Jurkat, Clone E6-1 (cell line): ENCODE results near the gene GPR176.

Experiments
- DNase-seq: peaks from one replicate; pipeline ENCODE4 v3.0.0-alpha.2; 2011; ENCODE audit warnings: low read depth, low spot score
- H3K4me3 ChIP-seq: 2 replicates; pipeline ENCODE4 v1.5.1; 2011; ENCODE audit warnings: mild to moderate bottlenecking, low read length, control low read depth, moderate library complexity

Gene GPR176

GRCh38 chr15:39939487-39940452, 19.7 kb upstream of the GPR176 start:
- no peak overlapping the region for H3K4me3 ChIP-seq
- DNase-seq, result no peak

GRCh38 chr15:39937696-39938095, 17.6 kb upstream of the GPR176 start:
- H3K4me3 ChIP-seq, result no peak overlapping the region
- DNase-seq, result no peak

GRCh38 chr15:39936681-39937080, 16.6 kb upstream of the GPR176 start:
- H3K4me3 ChIP-seq, result no peak overlapping the region
- DNase-seq, result no peak

- no peak overlapping the region for H3K4me3 ChIP-seq
- no peak for DNase-seq
Measured at GRCh38 chr15:39936187-39936586, 16.1 kb upstream of the GPR176 start.

- DNase-seq, result no peak
- H3K4me3 ChIP-seq, result no peak overlapping the region
Measured at GRCh38 chr15:39935241-39935640, 15.2 kb upstream of the GPR176 start.

GRCh38 chr15:39934397-39935071, 14.5 kb upstream of the GPR176 start:
- H3K4me3 ChIP-seq, result peak overlapping the region; percentile 78
- no peak for DNase-seq

GRCh38 chr15:39931615-39932014, 11.5 kb upstream of the GPR176 start:
- no peak for DNase-seq
- no peak overlapping the region for H3K4me3 ChIP-seq

- H3K4me3 ChIP-seq, result no peak overlapping the region
- DNase-seq, result no peak
Measured at GRCh38 chr15:39926526-39926925, 6.5 kb upstream of the GPR176 start.

- no peak for DNase-seq
- H3K4me3 ChIP-seq, result no peak overlapping the region
Measured at GRCh38 chr15:39925112-39925842, 5.2 kb upstream of the GPR176 start.

- DNase-seq, result no peak
- H3K4me3 ChIP-seq, result no peak overlapping the region
Measured at GRCh38 chr15:39924437-39924836, 4.4 kb upstream of the GPR176 start.

- H3K4me3 ChIP-seq, result no peak overlapping the region
- DNase-seq, result no peak
Measured at GRCh38 chr15:39922462-39923092, 2.5 kb upstream of the GPR176 start.

- no peak for DNase-seq
- peak overlapping the region; percentile 57 for H3K4me3 ChIP-seq
Measured at GRCh38 chr15:39921274-39921638, 1.2 kb upstream of the GPR176 start.

- H3K4me3 ChIP-seq, result peak overlapping the region; percentile 57
- DNase-seq, result peak; percentile 44
Measured at GRCh38 chr15:39920510-39921273, 626 bp upstream of the GPR176 start.

GRCh38 chr15:39919411-39919747, 687 bp downstream of the GPR176 start:
- no peak for DNase-seq
- H3K4me3 ChIP-seq, result no peak overlapping the region

GRCh38 chr15:39918688-39919385, 1.2 kb downstream of the GPR176 start:
- no peak for DNase-seq

GRCh38 chr15:39914977-39915376, 5.1 kb downstream of the GPR176 start:
- DNase-seq, result no peak
- no peak overlapping the region for H3K4me3 ChIP-seq

More at GRCh38 chr15:39918688-39919385, 1.2 kb downstream of the GPR176 start:
- H3K4me3 ChIP-seq, result no peak overlapping the region

GRCh38 chr15:39909007-39909406, 11.1 kb downstream of the GPR176 start:
- DNase-seq, result no peak
- no peak overlapping the region for H3K4me3 ChIP-seq

GRCh38 chr15:39908186-39908585, 11.9 kb downstream of the GPR176 start:
- H3K4me3 ChIP-seq, result no peak overlapping the region
- DNase-seq, result no peak
